HCT116 (cell line): Measurements from ENCODE around the gene CDHR3. TPM values are rescaled to one million over a fixed set of nuclear protein-coding genes. Genes with fewer than 3 reads are reported as not detected.

ENCODE experiments used
- ATAC-seq: fragments of 200-7000 bp; cut with Tn5 transposase; 2 replicates; pipeline ENCODE4 v1.9.1; 2020; ENCODE audit warnings: mild to moderate bottlenecking, moderate library complexity
- BruUV-seq: library from RNA; stranded (reverse); fragments of 400-500 nt; replicated peaks from 2 replicates; lab custom pipeline; 2021; lab: Mats Ljungman, UMichigan
- CTCF ChIA-PET: fragments of 300-600 bp; sonication (Branson Sonifier 250); formaldehyde crosslinking; loops from one replicate; lab custom pipeline; 2021; ENCODE audit warnings: antibody characterized with exemption; lab: Charles Lee
- POLR2A ChIA-PET: fragments of 300-600, 350-600 bp; sonication (Branson Sonifier 250); formaldehyde crosslinking; loops from one replicate; lab custom pipeline; 2021; ENCODE audit warnings: antibody characterized with exemption; lab: Charles Lee
- RAD21 ChIA-PET, 2 experiments: fragments of 300-600 bp; sonication (Branson Sonifier 250); formaldehyde crosslinking; loops; one replicate each; lab custom pipeline; 2023; ENCODE audit warnings: low total read pairs in 2 of 2; ENCODE audit not compliant: uncharacterized antibody in 2 of 2, unreplicated experiment in 2 of 2, low non-redundant PET in 1 of 2; lab: Charles Lee
- DNase-seq: peaks from one replicate; pipeline ENCODE4 v3.0.0-alpha.2; 2010; ENCODE audit warnings: low read depth, low spot score
- H2AFZ ChIP-seq: fragments of 200-600 bp; shearing (Covaris generic), sonication (generic); 2 replicates; pipeline ENCODE4 v1.6.1; 2017; ENCODE audit warnings: low read depth, mixed run types, mixed read lengths, antibody characterized with exemption, low read length; ENCODE audit not compliant: poor library complexity, severe bottlenecking
- H3K27ac ChIP-seq: 2 replicates; pipeline ENCODE4 v1.5.1; 2012; ENCODE audit warnings: low read depth, low read length
- H3K27me3 ChIP-seq: fragments of 200-600 bp; sonication (generic); 2 replicates; pipeline ENCODE4 v1.6.1; 2016; ENCODE audit warnings: mixed run types, low read length, mixed read lengths; ENCODE audit not compliant: insufficient read depth
- H3K36me3 ChIP-seq, 2 experiments: fragments of 200-500 bp in 1 of 2; fragments of 200-600 bp in 1 of 2; sonication (Bioruptor generic) in 1 of 2; sonication (generic) in 1 of 2; 2 replicates each; pipeline versions ENCODE4 v1.5.1 to v1.6.1; 2014 to 2016; ENCODE audit warnings: low read length in 2 of 2, inconsistent platforms in 1 of 2, mixed read lengths in 1 of 2, mixed run types in 1 of 2; ENCODE audit not compliant: insufficient read depth in 2 of 2, control insufficient read depth in 1 of 2
- H3K4me1 ChIP-seq, 2 experiments: fragments of 200-600 bp in 1 of 2; sonication (generic) in 1 of 2; 2 replicates each; pipeline versions ENCODE4 v1.5.1 to v1.6.1; 2012 to 2017; ENCODE audit warnings: low read length in 2 of 2, inconsistent platforms in 1 of 2, mild to moderate bottlenecking in 1 of 2, mixed read lengths in 1 of 2, mixed run types in 1 of 2, moderate library complexity in 1 of 2; ENCODE audit not compliant: insufficient read depth in 2 of 2, control insufficient read depth in 1 of 2
- H3K4me2 ChIP-seq: fragments of 200-600 bp; sonication (generic); 2 replicates; pipeline ENCODE4 v1.6.1; 2017; ENCODE audit warnings: mixed run types, low read length, mixed read lengths
- H3K4me3 ChIP-seq, 2 experiments: fragments of 200-600 bp in 1 of 2; sonication (generic) in 1 of 2; replicated peaks in 1 of 2; 2 replicates each; pipeline ENCODE4 v1.5.1; 2011 to 2016; ENCODE audit warnings: low read length in 2 of 2, control low read depth in 1 of 2, low read depth in 1 of 2, mild to moderate bottlenecking in 1 of 2, mixed read lengths in 1 of 2, mixed run types in 1 of 2
- H3K79me2 ChIP-seq: fragments of 200-600 bp; sonication (generic); 2 replicates; pipeline ENCODE4 v1.6.1; 2017; ENCODE audit warnings: mild to moderate bottlenecking, mixed run types, low read length, moderate library complexity, mixed read lengths; ENCODE audit not compliant: insufficient read depth
- H3K9ac ChIP-seq: fragments of 200-600 bp; sonication (generic); 2 replicates; pipeline ENCODE4 v1.6.1; 2016; ENCODE audit warnings: low read length, mixed read lengths
- H3K9me2 ChIP-seq: fragments of 200-600 bp; sonication (generic), shearing (Covaris generic); 2 replicates; pipeline ENCODE4 v1.6.1; 2017; ENCODE audit warnings: mixed run types, mild to moderate bottlenecking, moderate library complexity; ENCODE audit not compliant: insufficient read depth
- H3K9me3 ChIP-seq, 2 experiments: fragments of 200-500 bp in 1 of 2; fragments of 200-600 bp in 1 of 2; sonication (Bioruptor generic) in 1 of 2; sonication (generic) in 1 of 2; 2 replicates each; pipeline ENCODE4 v1.6.1; 2014 to 2017; ENCODE audit warnings: low read length in 2 of 2, mixed read lengths in 2 of 2, inconsistent platforms in 1 of 2, low read depth in 1 of 2, mild to moderate bottlenecking in 1 of 2, mixed run types in 1 of 2, moderate library complexity in 1 of 2; ENCODE audit not compliant: control insufficient read depth in 1 of 2, insufficient read depth in 1 of 2
- H4K20me1 ChIP-seq: fragments of 200-600 bp; sonication (generic), shearing (Covaris generic); 2 replicates; pipeline ENCODE4 v1.6.1; 2017; ENCODE audit warnings: mixed run types, mild to moderate bottlenecking, moderate library complexity; ENCODE audit not compliant: insufficient read depth
- ATF3 ChIP-seq: IDR thresholded peaks from 2 replicates; pipeline ENCODE4 v1.6.1; 2012
- CBX3 ChIP-seq: IDR thresholded peaks from 2 replicates; pipeline ENCODE4 v1.6.1; 2012; ENCODE audit warnings: low read depth
- EGR1 ChIP-seq: IDR thresholded peaks from 2 replicates; pipeline ENCODE4 v1.6.1; 2012; ENCODE audit warnings: low read depth
- ELF1 ChIP-seq: IDR thresholded peaks from 2 replicates; pipeline ENCODE4 v1.6.1; 2012; ENCODE audit warnings: low read depth, borderline replicate concordance
- EZH2 ChIP-seq: fragments of 200-600 bp; sonication (generic); IDR thresholded peaks from 2 replicates; pipeline ENCODE4 v1.6.1; 2017; ENCODE audit warnings: antibody characterized with exemption, mixed run types
- FOSL1 ChIP-seq: IDR thresholded peaks from 2 replicates; pipeline ENCODE4 v1.6.1; 2012; ENCODE audit warnings: low read depth
- JUND ChIP-seq: IDR thresholded peaks from 2 replicates; pipeline ENCODE4 v1.6.1; 2012
- MAX ChIP-seq: IDR thresholded peaks from 2 replicates; pipeline ENCODE4 v1.6.1; 2012
- POLR2A ChIP-seq: IDR thresholded peaks from 2 replicates; pipeline ENCODE4 v1.7.0; 2011; ENCODE audit warnings: borderline replicate concordance; ENCODE audit not compliant: insufficient read depth, insufficient read length; ENCODE audit errors: extremely low read depth
- POLR2AphosphoS5 ChIP-seq: IDR thresholded peaks from 2 replicates; pipeline ENCODE4 v1.6.1; 2011; ENCODE audit warnings: mild to moderate bottlenecking, low read depth, low read length, moderate library complexity
- RAD21 ChIP-seq: IDR thresholded peaks from 2 replicates; pipeline ENCODE4 v1.6.1; 2012; ENCODE audit warnings: low read depth, mild to moderate bottlenecking
- SIN3A ChIP-seq: IDR thresholded peaks from 2 replicates; pipeline ENCODE4 v1.6.1; 2012; ENCODE audit warnings: low read depth
- SP1 ChIP-seq: IDR thresholded peaks from 2 replicates; pipeline ENCODE4 v1.6.1; 2012; ENCODE audit warnings: low read depth
- SRF ChIP-seq: IDR thresholded peaks from 2 replicates; pipeline ENCODE4 v1.6.1; 2012; ENCODE audit warnings: low read depth
- TCF7L2 ChIP-seq: IDR thresholded peaks from 2 replicates; pipeline ENCODE4 v1.7.0; 2011; ENCODE audit warnings: borderline replicate concordance, inconsistent platforms; ENCODE audit not compliant: insufficient read depth, insufficient read length; ENCODE audit errors: extremely low read depth
- YY1 ChIP-seq: IDR thresholded peaks from 2 replicates; pipeline ENCODE4 v1.6.1; 2011; ENCODE audit warnings: low read length, low read depth, moderate library complexity, mild to moderate bottlenecking; ENCODE audit not compliant: insufficient replicate concordance; ENCODE audit errors: extremely low read depth
- intact Hi-C: fragments of 100-400 bp; cut with micrococcal nuclease; formaldehyde crosslinking; loops from 2 replicates; pipeline ENCODE4 v1.10.0; 2022
- total RNA-seq: library from RNA; stranded (reverse); gene quantifications from one replicate; pipeline ENCODE4 v1.2.1, GENCODE V29; 2021; ENCODE audit not compliant: unreplicated experiment
- TF ChIP-seq, protein P1 (sequence below), 3 experiments: fragments of 200-600 bp in 1 of 3; sonication (generic) in 1 of 3; IDR thresholded peaks in 2 of 3; conservative IDR thresholded peaks in 1 of 3; 2 replicates each; pipeline ENCODE4 v1.5.1; 2012 to 2017; ENCODE audit warnings: low read depth in 2 of 3, low read length in 2 of 3, antibody characterized with exemption in 1 of 3, borderline replicate concordance in 1 of 3, control low read depth in 1 of 3, mild to moderate bottlenecking in 1 of 3, mixed read lengths in 1 of 3, mixed run types in 1 of 3, moderate library complexity in 1 of 3; ENCODE audit not compliant: insufficient read depth in 1 of 3

CDHR3 gene
- total RNA-seq, 1 experiment from 2014 or later, result 5.5 TPM

DNA sequence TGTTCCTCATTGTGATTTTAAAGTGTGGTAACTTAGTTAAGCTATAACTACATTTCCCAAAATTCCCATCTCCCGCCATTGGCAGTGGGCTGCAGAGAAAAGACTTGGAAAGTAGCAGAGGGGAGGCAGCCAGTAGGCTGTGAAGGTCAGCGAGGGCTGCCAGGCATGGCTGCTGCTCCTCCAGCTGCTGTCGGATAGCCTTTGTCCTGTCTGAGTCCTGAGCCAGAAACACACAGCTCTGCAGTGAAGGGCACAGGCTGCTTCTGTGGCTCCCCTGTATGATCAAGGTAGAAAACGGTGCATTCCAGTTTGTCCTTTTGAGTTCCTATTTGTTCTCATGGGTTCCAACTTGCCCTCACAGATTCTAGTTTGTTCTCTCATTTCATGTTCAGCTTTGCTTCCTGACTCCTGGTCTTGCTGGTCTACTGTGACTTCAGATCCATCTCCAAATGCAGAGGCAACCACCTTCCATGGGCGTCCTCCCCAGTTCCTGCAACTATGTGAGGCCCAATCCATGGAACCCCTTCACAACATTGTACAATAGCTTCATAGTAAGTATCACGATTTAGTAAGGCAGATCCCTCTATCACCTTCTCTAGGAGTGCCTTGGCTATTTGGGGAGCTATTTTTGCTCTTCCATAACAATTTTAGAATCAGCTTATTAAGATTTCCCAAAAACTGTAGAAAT lies 117.4 kb downstream of the CDHR3 start:
- Histone ChIP-seq H3K9ac (no peak overlapping the region), H3K4me1 (no peaks in the 10 kb centered on the region), H4K20me1 (no peaks in the 10 kb centered on the region), H3K27me3 (no peaks in the 10 kb centered on the region), H3K9me2 (no peaks in the 10 kb centered on the region)
- ChIA-PET CTCF (no interaction called here), RAD21 (no interaction called here), POLR2A (interaction anchor here (0.8 kb wide), 1 partner anchor 31 kb away, joined by 3 read pairs; the partner anchor contains the start of gene SYPL1)
- ATAC-seq, result no peak
- no peak for TF ChIP-seq JUND
- TF ChIP-seq TCF7L2, result no peak
- no peak for TF ChIP-seq CBX3
- no peak for TF ChIP-seq SRF
- TF ChIP-seq, all 23 proteins: peak for 0
- Histone ChIP-seq H3K36me3 (no peaks in the 10 kb centered on the region), H3K9me3 (no peaks in the 10 kb centered on the region), H3K4me3 (no peak overlapping the region), H3K27ac (no peak overlapping the region), H3K79me2 (no peaks in the 10 kb centered on the region), H3K4me2 (no peak overlapping the region), H2AFZ (no peak overlapping the region)
- no peak for DNase-seq
- intact Hi-C loops, result no loop called here
- no TSS peak for BruUV-seq

DNA sequence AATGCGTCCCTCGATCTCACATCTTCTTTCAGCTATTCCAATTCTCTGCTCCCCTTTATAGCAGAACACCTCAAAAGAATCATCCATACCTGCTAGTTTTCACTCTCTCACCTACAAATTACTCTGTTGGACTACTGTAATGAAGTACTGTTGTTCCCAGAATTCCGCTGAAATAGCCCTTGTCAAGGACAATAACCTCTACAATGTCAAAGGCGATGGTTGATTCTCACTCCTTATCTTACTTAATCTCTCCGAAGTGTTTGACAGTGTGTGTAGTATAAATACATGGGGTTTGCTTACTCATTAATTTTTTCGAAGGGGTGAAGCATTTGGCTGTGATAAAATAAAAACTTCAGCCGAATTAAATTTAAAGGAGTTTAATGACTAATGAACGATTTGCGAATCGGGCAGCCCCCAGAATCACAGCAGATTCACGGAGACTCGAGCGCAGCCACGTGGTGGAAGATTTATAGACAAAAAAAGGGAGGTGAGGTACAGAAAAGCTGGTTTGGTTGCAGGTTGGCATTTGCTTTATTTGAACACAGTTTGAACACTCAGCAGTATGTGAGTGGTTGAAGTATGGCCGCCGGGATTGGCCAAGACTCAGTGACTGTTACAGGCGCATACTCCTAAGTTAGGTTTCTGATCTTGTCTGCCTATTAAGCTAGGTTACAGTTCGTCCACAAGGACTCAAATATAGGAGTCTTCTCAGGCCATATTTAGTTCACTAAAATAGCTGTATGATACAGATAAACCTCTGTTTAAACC lies 119.2 kb downstream of the CDHR3 start:
- BruUV-seq, result no TSS peak

More for the DNA sequence above, 119.2 kb downstream of the CDHR3 start:
- intact Hi-C loops, result no loop called here
- no peaks in the 10 kb centered on the region for H3K79me2 ChIP-seq
- ChIA-PET CTCF (no interaction called here), POLR2A (interaction anchor here (2.2 kb wide), 1 partner anchor 30 kb away, joined by 5 read pairs; the partner anchor contains the start of gene SYPL1), RAD21 (no interaction called here)
- ATAC-seq, result no peak
- no peaks in the 10 kb centered on the region for H3K4me1 ChIP-seq
- H3K9me2 ChIP-seq, result no peaks in the 10 kb centered on the region
- H3K36me3 ChIP-seq, result no peaks in the 10 kb centered on the region
- no peaks in the 10 kb centered on the region for H4K20me1 ChIP-seq
- TF ChIP-seq MAX (no peak), EGR1 (no peak), POLR2AphosphoS5 (no peak), SIN3A (no peak), SP1 (no peak), TCF7L2 (no peak), YY1 (no peak), POLR2A (no peak), FOSL1 (no peak), ELF1 (no peak), SRF (no peak), CBX3 (no peak), JUND (no peak), ATF3 (no peak), RAD21 (no peak), EZH2 (no peak)
- TF ChIP-seq, protein P1, sequence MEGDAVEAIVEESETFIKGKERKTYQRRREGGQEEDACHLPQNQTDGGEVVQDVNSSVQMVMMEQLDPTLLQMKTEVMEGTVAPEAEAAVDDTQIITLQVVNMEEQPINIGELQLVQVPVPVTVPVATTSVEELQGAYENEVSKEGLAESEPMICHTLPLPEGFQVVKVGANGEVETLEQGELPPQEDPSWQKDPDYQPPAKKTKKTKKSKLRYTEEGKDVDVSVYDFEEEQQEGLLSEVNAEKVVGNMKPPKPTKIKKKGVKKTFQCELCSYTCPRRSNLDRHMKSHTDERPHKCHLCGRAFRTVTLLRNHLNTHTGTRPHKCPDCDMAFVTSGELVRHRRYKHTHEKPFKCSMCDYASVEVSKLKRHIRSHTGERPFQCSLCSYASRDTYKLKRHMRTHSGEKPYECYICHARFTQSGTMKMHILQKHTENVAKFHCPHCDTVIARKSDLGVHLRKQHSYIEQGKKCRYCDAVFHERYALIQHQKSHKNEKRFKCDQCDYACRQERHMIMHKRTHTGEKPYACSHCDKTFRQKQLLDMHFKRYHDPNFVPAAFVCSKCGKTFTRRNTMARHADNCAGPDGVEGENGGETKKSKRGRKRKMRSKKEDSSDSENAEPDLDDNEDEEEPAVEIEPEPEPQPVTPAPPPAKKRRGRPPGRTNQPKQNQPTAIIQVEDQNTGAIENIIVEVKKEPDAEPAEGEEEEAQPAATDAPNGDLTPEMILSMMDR (IDR thresholded peaks at IDR 0.05 in 2 of 3, conservative IDR thresholded peaks at IDR 0.05 in 1 of 3; ENCODE audit: borderline replicate concordance in 1 of 3, insufficient read depth in 1 of 3, low read depth in 2 of 3, low read length in 2 of 3), result no peak
- no peak overlapping the region for H3K27ac ChIP-seq
- no peak overlapping the region for H2AFZ ChIP-seq
- no peak overlapping the region for H3K9ac ChIP-seq
- no peaks in the 10 kb centered on the region for H3K9me3 ChIP-seq
- no peaks in the 10 kb centered on the region for H3K27me3 ChIP-seq
- no peak overlapping the region for H3K4me2 ChIP-seq
- no peak for DNase-seq
- H3K4me3 ChIP-seq, result no peak overlapping the region
